CD4-positive, alpha-beta memory T cell (primary cell): ENCODE measurements around the gene UNC13B. TPM values are rescaled to one million over a fixed set of nuclear protein-coding genes. Genes with fewer than 3 reads are reported as not detected.

Experiments
- CTCF ChIA-PET: fragments of 350-600 bp; sonication (Branson Sonifier 250); formaldehyde crosslinking; loops from one replicate; lab custom pipeline; 2021; ENCODE audit warnings: inconsistent platforms; ENCODE audit not compliant: partially characterized antibody; lab: Charles Lee
- POLR2A ChIA-PET: fragments of 350-600 bp; sonication (Branson Sonifier 250); formaldehyde crosslinking; loops from one replicate; lab custom pipeline; 2021; ENCODE audit not compliant: partially characterized antibody; lab: Charles Lee
- DNase-seq, 5 donors: peaks; one replicate each; pipeline versions ENCODE4 v3.0.0 to v3.0.0-alpha.2; 2020 to 2022; ENCODE audit warnings: mixed read lengths in 1 of 5
- H3K27ac ChIP-seq: one replicate; pipeline ENCODE4 v1.7.0; 2013; ENCODE audit warnings: low read depth, low read length
- H3K27me3 ChIP-seq: 2 replicates; pipeline ENCODE4 v1.7.0; 2013; ENCODE audit warnings: mild to moderate bottlenecking, low read length, moderate library complexity; ENCODE audit not compliant: insufficient read depth
- H3K36me3 ChIP-seq: 2 replicates; pipeline ENCODE4 v1.7.0; 2013; ENCODE audit warnings: mild to moderate bottlenecking, low read length, moderate library complexity; ENCODE audit not compliant: insufficient read depth
- H3K4me1 ChIP-seq: 2 replicates; pipeline ENCODE4 v1.7.0; 2013; ENCODE audit warnings: mild to moderate bottlenecking, low read length, moderate library complexity; ENCODE audit not compliant: insufficient read depth
- H3K4me3 ChIP-seq, 2 donors: one replicate each; pipeline ENCODE4 v1.7.0; 2013; ENCODE audit warnings: low read length in 2 of 2, mild to moderate bottlenecking in 1 of 2
- H3K9me3 ChIP-seq, 2 donors: one replicate each; pipeline ENCODE4 v1.7.0; 2013; ENCODE audit warnings: low read length in 2 of 2, control low read depth in 1 of 2; ENCODE audit not compliant: control insufficient read depth in 1 of 2
- H3K27ac Mint-ChIP-seq, 7 donors: one replicate each; pipeline ENCODE4 v1.8.0; 2020 to 2021; ENCODE audit warnings: mixed read lengths in 7 of 7, mild to moderate bottlenecking in 6 of 7, inconsistent platforms in 3 of 7, moderate library complexity in 3 of 7
- H3K27me3 Mint-ChIP-seq, 2 donors: one replicate each; pipeline ENCODE4 v1.8.0; 2020 to 2021; ENCODE audit warnings: mixed read lengths in 2 of 2
- H3K36me3 Mint-ChIP-seq, 2 donors: one replicate each; pipeline ENCODE4 v1.8.0; 2020 to 2021; ENCODE audit warnings: mixed read lengths in 2 of 2, inconsistent platforms in 1 of 2, mild to moderate bottlenecking in 1 of 2
- H3K4me1 Mint-ChIP-seq, 4 donors: one replicate each; pipeline ENCODE4 v1.8.0; 2020 to 2021; ENCODE audit warnings: mixed read lengths in 4 of 4, mild to moderate bottlenecking in 1 of 4
- H3K4me3 Mint-ChIP-seq, 8 donors: one replicate each; pipeline ENCODE4 v1.8.0; 2020 to 2021; ENCODE audit warnings: mixed read lengths in 8 of 8, mild to moderate bottlenecking in 7 of 8, moderate library complexity in 6 of 8, inconsistent platforms in 3 of 8
- H3K9me3 Mint-ChIP-seq, 8 donors: one replicate each; pipeline ENCODE4 v1.8.0; 2020 to 2021; ENCODE audit warnings: mixed read lengths in 8 of 8, mild to moderate bottlenecking in 5 of 8, inconsistent platforms in 3 of 8, moderate library complexity in 1 of 8
- intact Hi-C: fragments of 100-400 bp; cut with micrococcal nuclease; formaldehyde crosslinking; loops from one replicate; pipeline ENCODE4 v1.15.1; 2023
- polyA plus RNA-seq, 2 donors: library from polyadenylated mRNA; unstranded; fragments of 300-500 nt; fragmentation: Illumina TruSeq; gene quantifications; one replicate each; pipeline ENCODE4 v1.2.3, GENCODE V29; 2021
- total RNA-seq, 2 experiments: library from RNA; stranded (reverse); gene quantifications; one replicate each; pipeline ENCODE4 v1.2.3, GENCODE V29; 2021

The UNC13B gene
- total and polyA plus RNA-seq, 4 experiments from 2014 or later: 0.12 to 1.6 (median 0.60) TPM

- Mint-ChIP-seq H3K4me1 (peaks cover 34 to 52% (median 40%) of the 10 kb centered on the region in 4 donors), H3K36me3 (peaks cover 0 to 4% of the 10 kb centered on the region in 2 donors), H3K4me3 (peak overlapping the region; percentile 89 to 95 (median 93)), H3K27me3 (no peaks in the 10 kb centered on the region), H3K9me3 (no peaks in the 10 kb centered on the region), H3K27ac (peak overlapping the region; percentile 92 to 99 (median 96))
- no peaks in the 10 kb centered on the region for H3K27me3 ChIP-seq
- peaks cover 47% of the 10 kb centered on the region for H3K4me1 ChIP-seq
- intact Hi-C loops: loop anchor here (1.0 to 5.0 kb wide), 14 partner anchors 13 to 710 kb away; partner anchors contain the start of genes CREB3, DNAJB5, HINT2 and PIGO
- peak overlapping the region; percentile 86 to 88 for H3K4me3 ChIP-seq
- DNase-seq: no peak
- ChIA-PET CTCF (interaction anchor here (0.9 to 3.3 kb wide), 18 partner anchors 8 to 765 kb away, joined by 3 to 41 read pairs (median 4); partner anchors contain the start of genes STOML2 and UNC13B), POLR2A (interaction anchor here (0.6 to 3.6 kb wide), 5 partner anchors 13 to 143 kb away, joined by 3 to 46 read pairs (median 4); partner anchors contain the start of genes PIGO, STOML2 and VCP)
- no peaks in the 10 kb centered on the region for H3K36me3 ChIP-seq
- no peaks in the 10 kb centered on the region for H3K9me3 ChIP-seq
- peak overlapping the region; percentile 68 for H3K27ac ChIP-seq
These were observed 45.3 kb upstream of the UNC13B start for GRCh38 chr9:35116539-35116897.

- ChIA-PET CTCF (interaction anchor here (0.6 to 3.3 kb wide), 18 partner anchors 9 to 765 kb away, joined by 3 to 41 read pairs (median 4); partner anchors contain the start of gene STOML2), POLR2A (interaction anchor here (0.6 to 1.6 kb wide), 4 partner anchors 14 to 142 kb away, joined by 3 to 4 read pairs (median 3); partner anchors contain the start of genes STOML2 and VCP)
These were observed 44.8 kb upstream of the UNC13B start for GRCh38 chr9:35116898-35117551.

DNA sequence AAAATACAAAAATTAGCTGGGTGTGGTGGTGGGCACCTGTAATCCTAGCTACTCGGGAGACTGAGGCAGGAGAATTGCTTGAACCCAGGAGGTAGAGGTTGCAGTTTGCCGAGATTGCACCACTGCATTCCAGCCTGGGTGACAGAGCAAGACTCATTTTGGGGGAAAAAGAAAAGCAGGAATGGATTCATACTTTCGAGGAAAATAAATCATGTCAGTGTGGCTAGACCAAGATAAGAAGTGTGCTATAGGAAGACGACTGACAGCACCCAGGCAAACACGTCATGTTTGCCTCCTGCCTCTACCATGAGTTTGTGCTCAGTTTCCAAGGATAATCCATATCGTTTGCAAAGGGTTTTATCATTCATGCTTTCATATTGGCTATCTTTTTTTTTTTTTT, 26.9 kb upstream of the UNC13B start:
- ChIA-PET POLR2A (no interaction called here), CTCF (interaction anchor here (1.2 to 2.0 kb wide), 3 partner anchors 14 to 235 kb away, joined by 4 to 7 read pairs (median 5); no protein-coding TSS in a partner anchor)
- Histone ChIP-seq H3K27me3 (no peaks in the 10 kb centered on the region), H3K9me3 (no peaks in the 10 kb centered on the region), H3K36me3 (no peaks in the 10 kb centered on the region), H3K4me1 (no peaks in the 10 kb centered on the region), H3K27ac (no peak overlapping the region), H3K4me3 (no peak overlapping the region)
- H3K27me3 Mint-ChIP-seq: peaks cover 0 to 2% of the 10 kb centered on the region in 2 donors
- H3K4me3 Mint-ChIP-seq: no peak overlapping the region
- no peak overlapping the region for H3K27ac Mint-ChIP-seq
- H3K36me3 Mint-ChIP-seq: no peaks in the 10 kb centered on the region
- intact Hi-C loops: no loop called here
- peaks cover 0 to 9% (median 2%) of the 10 kb centered on the region in 8 donors for H3K9me3 Mint-ChIP-seq
- no peak for DNase-seq
- no peaks in the 10 kb centered on the region for H3K4me1 Mint-ChIP-seq

More at GRCh38 chr9:35116898-35117551, 44.8 kb upstream of the UNC13B start:
- Mint-ChIP-seq H3K27me3 (no peaks in the 10 kb centered on the region), H3K4me1 (peaks cover 29 to 47% (median 35%) of the 10 kb centered on the region in 4 donors), H3K36me3 (peaks cover 0 to 4% of the 10 kb centered on the region in 2 donors), H3K9me3 (no peaks in the 10 kb centered on the region), H3K27ac (peak overlapping the region; percentile 92 to 99 (median 96)), H3K4me3 (peak overlapping the region; percentile 89 to 95 (median 93))
- DNase-seq: peak; percentile 86 to 91 (median 89)
- Histone ChIP-seq H3K4me1 (peaks cover 42% of the 10 kb centered on the region), H3K27ac (peak overlapping the region; percentile 68), H3K4me3 (peak overlapping the region; percentile 86 to 88), H3K27me3 (no peaks in the 10 kb centered on the region), H3K36me3 (no peaks in the 10 kb centered on the region), H3K9me3 (no peaks in the 10 kb centered on the region)
- intact Hi-C loops: loop anchor here (1.0 to 5.0 kb wide), 14 partner anchors 14 to 710 kb away; partner anchors contain the start of genes CREB3, DNAJB5, HINT2 and PIGO

- ChIA-PET POLR2A (no interaction called here), CTCF (interaction anchor here (1.2 to 1.7 kb wide), 2 partner anchors 19 to 236 kb away, joined by 4 to 7 read pairs; no protein-coding TSS in a partner anchor)
- Mint-ChIP-seq H3K36me3 (peaks cover 0 to 3% of the 10 kb centered on the region in 2 donors), H3K4me1 (no peaks in the 10 kb centered on the region), H3K27me3 (peaks cover 0 to 2% of the 10 kb centered on the region in 2 donors), H3K4me3 (no peak overlapping the region), H3K27ac (no peak overlapping the region), H3K9me3 (peaks cover 0 to 10% (median 5%) of the 10 kb centered on the region in 8 donors)
- Histone ChIP-seq H3K27me3 (no peaks in the 10 kb centered on the region), H3K4me3 (no peak overlapping the region), H3K36me3 (no peaks in the 10 kb centered on the region), H3K9me3 (no peaks in the 10 kb centered on the region), H3K4me1 (no peaks in the 10 kb centered on the region), H3K27ac (no peak overlapping the region)
- intact Hi-C loops: no loop called here
- DNase-seq: no peak
These were observed 25.8 kb upstream of the UNC13B start for GRCh38 chr9:35135988-35136387.

GRCh38 chr9:35136866-35137265, 24.9 kb upstream of the UNC13B start:
- peaks cover 0 to 3% of the 10 kb centered on the region in 2 donors for H3K36me3 Mint-ChIP-seq
- no peak overlapping the region for H3K27ac Mint-ChIP-seq
- DNase-seq: no peak
- peaks cover 0 to under 1% of the 10 kb centered on the region in 2 donors for H3K27me3 Mint-ChIP-seq
- no peak overlapping the region for H3K4me3 Mint-ChIP-seq
- ChIA-PET POLR2A (no interaction called here), CTCF (interaction anchor here (1.7 kb wide), 1 partner anchor 20 kb away, joined by 7 read pairs; no protein-coding TSS in a partner anchor)
- intact Hi-C loops: no loop called here
- H3K9me3 Mint-ChIP-seq: peaks cover 0 to 16% (median 10%) of the 10 kb centered on the region in 8 donors
- Histone ChIP-seq H3K36me3 (no peaks in the 10 kb centered on the region), H3K27me3 (no peaks in the 10 kb centered on the region), H3K27ac (no peak overlapping the region), H3K9me3 (peaks cover 0 to 2% of the 10 kb centered on the region in 2 donors), H3K4me1 (no peaks in the 10 kb centered on the region), H3K4me3 (no peak overlapping the region)
- H3K4me1 Mint-ChIP-seq: no peaks in the 10 kb centered on the region

DNA sequence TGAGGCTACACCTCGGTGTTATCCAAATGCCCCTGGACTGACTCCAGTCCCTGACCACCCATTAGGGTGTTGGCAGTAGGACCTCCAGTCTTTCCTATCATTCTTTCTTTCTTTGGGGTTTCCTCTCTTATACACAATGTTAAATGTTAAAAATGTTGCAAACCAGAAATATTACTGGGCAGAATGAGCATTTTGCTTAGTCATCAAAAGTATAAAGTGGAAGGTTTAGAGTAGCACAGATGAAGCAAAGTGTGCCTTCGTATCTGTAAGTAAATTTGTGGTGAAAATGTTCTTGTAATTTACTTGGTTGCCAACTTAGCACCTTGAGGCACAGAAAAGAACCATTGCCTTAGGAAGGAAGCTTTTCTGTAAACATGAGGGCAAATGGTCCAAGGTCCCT, 21.7 kb upstream of the UNC13B start:
- H3K4me1 ChIP-seq: no peaks in the 10 kb centered on the region
- H3K4me3 Mint-ChIP-seq: no peak overlapping the region
- H3K36me3 ChIP-seq: no peaks in the 10 kb centered on the region
- intact Hi-C loops: no loop called here
- peaks cover 3 to 6% of the 10 kb centered on the region in 2 donors for H3K36me3 Mint-ChIP-seq
- no peak overlapping the region for H3K27ac ChIP-seq
- H3K4me1 Mint-ChIP-seq: no peaks in the 10 kb centered on the region
- H3K27ac Mint-ChIP-seq: no peak overlapping the region
- no peak overlapping the region for H3K4me3 ChIP-seq
- CTCF ChIA-PET: no interaction called here
- peaks cover 0 to 1% of the 10 kb centered on the region in 2 donors for H3K27me3 Mint-ChIP-seq
- DNase-seq: no peak
- H3K27me3 ChIP-seq: no peaks in the 10 kb centered on the region
- POLR2A ChIA-PET: no interaction called here
- H3K9me3 Mint-ChIP-seq: peaks cover 2 to 41% (median 28%) of the 10 kb centered on the region in 8 donors
- peaks cover 0 to 15% of the 10 kb centered on the region in 2 donors for H3K9me3 ChIP-seq

GRCh38 chr9:35142037-35142436, 19.8 kb upstream of the UNC13B start:
- peaks cover 0 to 1% of the 10 kb centered on the region in 2 donors for H3K27me3 Mint-ChIP-seq
- intact Hi-C loops: no loop called here
- Histone ChIP-seq H3K4me1 (no peaks in the 10 kb centered on the region), H3K36me3 (no peaks in the 10 kb centered on the region), H3K27me3 (no peaks in the 10 kb centered on the region), H3K9me3 (peaks cover 0 to 15% of the 10 kb centered on the region in 2 donors), H3K4me3 (no peak overlapping the region), H3K27ac (no peak overlapping the region)
- peaks cover 2 to 48% (median 33%) of the 10 kb centered on the region in 8 donors for H3K9me3 Mint-ChIP-seq
- no peak for DNase-seq
- no peak overlapping the region for H3K27ac Mint-ChIP-seq
- peaks cover 3 to 6% of the 10 kb centered on the region in 2 donors for H3K36me3 Mint-ChIP-seq
- H3K4me3 Mint-ChIP-seq: no peak overlapping the region
- ChIA-PET POLR2A (no interaction called here), CTCF (interaction anchor here (1.3 kb wide), 1 partner anchor 14 kb away, joined by 3 read pairs; no protein-coding TSS in a partner anchor)
- no peaks in the 10 kb centered on the region for H3K4me1 Mint-ChIP-seq
